T-helper 17 cell (primary cell): ENCODE data around the gene EDARADD. TPM values are rescaled to one million over a fixed set of nuclear protein-coding genes. Genes with fewer than 3 reads are reported as not detected.
"Not testable (repeated sequence)": the region's sequence is repeated elsewhere in the genome, so short reads cannot be mapped to it uniquely, and the experiment has no call there.

Source experiments
- ATAC-seq: fragments of 150-1000 bp; cut with Tn5 transposase; 2 replicates; pipeline ENCODE4 v1.10.0; 2021; ENCODE audit warnings: mild to moderate bottlenecking, moderate library complexity
- DNase-seq, 3 donors: peaks; one replicate each; pipeline versions ENCODE4 v3.0.0 to v3.0.0-alpha.2; 2020 to 2021
- H3K9me3 ChIP-seq: one replicate; pipeline ENCODE4 v1.7.0; 2013; ENCODE audit warnings: low read length, mild to moderate bottlenecking; ENCODE audit not compliant: control insufficient read depth, poor library complexity, severe bottlenecking
- H3K27ac Mint-ChIP-seq: one replicate; pipeline ENCODE4 v1.8.0; 2022; ENCODE audit warnings: mild to moderate bottlenecking, moderate library complexity, mixed read lengths
- H3K27me3 Mint-ChIP-seq: one replicate; pipeline ENCODE4 v1.8.0; 2022; ENCODE audit warnings: mixed read lengths
- H3K36me3 Mint-ChIP-seq: one replicate; pipeline ENCODE4 v1.8.0; 2022; ENCODE audit warnings: low read depth, mixed read lengths
- H3K4me1 Mint-ChIP-seq: one replicate; pipeline ENCODE4 v1.8.0; 2022; ENCODE audit warnings: mild to moderate bottlenecking, mixed read lengths
- H3K4me3 Mint-ChIP-seq: one replicate; pipeline ENCODE4 v1.8.0; 2022; ENCODE audit warnings: mild to moderate bottlenecking, moderate library complexity, mixed read lengths
- total RNA-seq, 4 donors: library from RNA in 2 of 4; stranded (reverse) in 2 of 4; gene quantifications; one replicate each; pipeline ENCODE4 v1.2.3 and lab custom pipeline; 2022 to 2026

EDARADD gene
- total RNA-seq, 2 donors from 2014 or later: 0.37 to 2.5 TPM

DNA sequence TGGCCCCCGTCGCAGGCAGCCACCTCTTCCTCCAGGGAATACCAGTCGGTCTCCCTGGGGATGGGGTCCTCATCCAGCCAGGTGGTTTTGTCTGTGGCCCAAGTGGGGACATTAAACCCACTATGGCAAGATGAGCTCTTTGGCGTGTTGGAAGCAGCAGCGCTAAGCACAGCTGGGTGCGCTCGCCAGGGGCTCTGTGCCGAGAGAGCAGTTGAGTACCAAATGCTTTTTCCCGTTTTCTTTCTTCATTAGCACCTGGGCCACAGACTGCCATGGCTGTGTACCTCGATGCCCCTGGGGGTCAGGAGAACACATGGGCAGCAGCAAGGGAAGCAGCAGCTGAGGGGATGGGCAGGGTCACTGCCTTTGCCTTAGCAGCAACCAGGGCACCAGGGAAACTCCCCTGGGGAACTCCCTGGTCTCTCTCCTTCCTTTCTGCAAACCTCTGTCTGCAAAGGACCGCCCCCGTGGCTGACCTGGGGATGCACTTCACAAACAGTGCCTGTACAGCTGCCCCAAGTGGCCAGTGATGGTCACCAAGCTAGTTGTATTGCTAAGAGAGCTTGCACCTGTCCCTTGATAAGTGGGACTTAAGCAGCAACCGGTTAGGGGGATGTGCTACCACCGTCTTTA lies 31.1 kb downstream of the EDARADD start:
- no peak overlapping the region for H3K4me3 Mint-ChIP-seq
- H3K36me3 Mint-ChIP-seq: peaks cover 4% of the 10 kb centered on the region
- DNase-seq: peak in 1 of 3 donors; percentile 28
- H3K9me3 ChIP-seq: no peaks in the 10 kb centered on the region
- peak overlapping the region; percentile 43 for H3K27ac Mint-ChIP-seq
- H3K27me3 Mint-ChIP-seq: no peaks in the 10 kb centered on the region
- peak; percentile 96 for ATAC-seq
- H3K4me1 Mint-ChIP-seq: peaks cover 11% of the 10 kb centered on the region

DNA sequence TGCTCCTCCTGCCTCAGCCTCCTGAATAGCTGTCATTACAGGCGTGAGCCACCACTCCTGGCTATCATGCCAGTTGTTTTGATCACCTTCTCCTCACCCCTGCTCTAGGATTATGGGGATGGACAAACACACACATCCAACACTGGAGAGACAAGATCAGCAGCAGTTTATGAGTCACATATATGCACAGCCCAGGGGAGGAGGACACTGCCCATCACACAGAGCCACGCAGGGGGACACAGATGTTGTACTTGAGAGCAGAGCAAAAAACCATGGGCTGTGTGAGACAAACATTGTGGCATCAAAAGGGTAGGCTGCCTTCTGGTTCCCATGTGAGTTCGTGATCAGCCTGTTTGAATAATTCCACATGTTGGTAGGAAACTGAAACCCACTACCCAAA lies 32.1 kb downstream of the EDARADD start:
- Mint-ChIP-seq H3K4me1 (peaks cover 8% of the 10 kb centered on the region), H3K27ac (no peak overlapping the region), H3K27me3 (no peaks in the 10 kb centered on the region), H3K36me3 (no peaks in the 10 kb centered on the region), H3K4me3 (no peak overlapping the region)
- no peaks in the 10 kb centered on the region for H3K9me3 ChIP-seq
- ATAC-seq (no peak), DNase-seq (no peak)

GRCh38 chr1:236429715-236430274 lies 35.7 kb downstream of the EDARADD start:
- DNase-seq (no peak), ATAC-seq (no peak)
- no peaks in the 10 kb centered on the region for H3K36me3 Mint-ChIP-seq
- no peaks in the 10 kb centered on the region for H3K27me3 Mint-ChIP-seq
- H3K4me1 Mint-ChIP-seq: peaks cover 8% of the 10 kb centered on the region
- H3K27ac Mint-ChIP-seq: no peak overlapping the region
- H3K9me3 ChIP-seq: no peaks in the 10 kb centered on the region
- H3K4me3 Mint-ChIP-seq: no peak overlapping the region

DNA sequence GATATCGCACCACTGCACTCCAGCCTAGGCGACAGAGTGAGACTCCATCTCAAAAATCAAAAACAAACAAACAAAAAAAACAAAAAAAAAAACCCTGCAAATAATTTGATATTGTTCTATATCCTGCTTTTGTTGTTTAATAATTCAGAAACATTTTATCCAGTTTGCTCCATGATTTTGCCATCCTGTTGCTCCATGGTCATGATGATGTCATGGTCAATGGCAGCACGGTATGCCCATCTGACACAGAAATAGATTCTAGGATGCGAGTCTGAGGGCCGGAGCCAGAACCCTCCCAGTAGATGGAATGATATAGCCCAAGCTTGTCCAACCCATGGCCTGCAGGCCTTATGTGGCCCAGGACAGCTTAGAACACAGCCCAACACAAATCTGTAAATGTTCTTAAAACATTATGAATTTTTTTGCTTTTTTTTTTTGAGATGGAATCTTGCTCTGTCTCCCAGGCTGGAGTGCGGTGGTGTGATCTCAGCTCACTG lies 39.8 kb downstream of the EDARADD start:
- ATAC-seq: no peak
- Mint-ChIP-seq H3K27me3 (no peaks in the 10 kb centered on the region), H3K27ac (no peak overlapping the region), H3K36me3 (no peaks in the 10 kb centered on the region), H3K4me1 (peaks cover 1% of the 10 kb centered on the region), H3K4me3 (no peak overlapping the region)
- H3K9me3 ChIP-seq: no peaks in the 10 kb centered on the region
- no peak for DNase-seq

- Mint-ChIP-seq H3K4me3 (no peak overlapping the region), H3K4me1 (no peaks in the 10 kb centered on the region), H3K27me3 (no peaks in the 10 kb centered on the region), H3K27ac (no peak overlapping the region), H3K36me3 (no peaks in the 10 kb centered on the region)
- no peak for DNase-seq
- no peaks in the 10 kb centered on the region for H3K9me3 ChIP-seq
- ATAC-seq: no peak
Measured at GRCh38 chr1:236438614-236439013, 44.5 kb downstream of the EDARADD start.

DNA sequence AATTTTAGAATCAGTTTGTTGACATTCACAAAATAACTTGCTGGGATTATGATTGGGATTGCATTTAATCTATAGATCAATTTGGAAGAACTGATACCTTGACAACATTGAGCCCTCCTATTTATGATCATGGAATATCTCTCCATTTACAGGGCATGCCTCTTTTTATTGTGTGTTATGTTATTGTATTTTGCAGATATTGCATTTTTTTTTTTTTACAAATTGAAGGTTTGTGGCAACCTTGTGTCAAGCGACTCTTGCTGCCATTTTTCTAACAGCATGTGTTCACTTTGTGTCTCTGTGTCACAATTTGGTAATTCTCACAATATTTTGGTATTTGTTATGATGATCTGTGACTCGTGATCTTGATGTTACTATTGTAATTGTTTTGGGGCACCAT lies 46.3 kb downstream of the EDARADD start:
- no peaks in the 10 kb centered on the region for H3K9me3 ChIP-seq
- Mint-ChIP-seq H3K4me3 (no peak overlapping the region), H3K4me1 (no peaks in the 10 kb centered on the region), H3K36me3 (no peaks in the 10 kb centered on the region), H3K27me3 (no peaks in the 10 kb centered on the region), H3K27ac (no peak overlapping the region)
- ATAC-seq (no peak), DNase-seq (no peak)

DNA sequence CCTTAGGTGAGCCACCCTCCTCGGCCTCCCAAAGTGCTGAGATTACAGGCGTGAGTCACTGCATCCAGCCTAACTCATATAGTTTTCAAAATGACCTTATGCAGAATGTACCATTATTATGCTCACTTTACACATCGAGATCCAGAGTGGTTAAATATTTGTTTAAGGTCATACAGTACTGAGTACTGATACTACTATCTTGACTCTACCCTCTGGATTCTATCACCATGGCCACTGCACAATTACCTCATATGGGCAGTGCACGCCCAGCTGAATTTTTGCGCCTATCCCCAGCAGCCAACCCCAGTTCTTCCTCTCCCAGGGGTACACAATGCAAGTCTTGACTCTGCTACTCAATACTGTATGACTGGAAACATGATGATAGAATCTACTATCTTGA lies 56.7 kb downstream of the EDARADD start:
- H3K4me1 Mint-ChIP-seq: peaks cover 2% of the 10 kb centered on the region
- no peaks in the 10 kb centered on the region for H3K9me3 ChIP-seq
- H3K27ac Mint-ChIP-seq: no peak overlapping the region
- H3K27me3 Mint-ChIP-seq: no peaks in the 10 kb centered on the region
- ATAC-seq (no peak), DNase-seq (no peak)
- no peak overlapping the region for H3K4me3 Mint-ChIP-seq
- no peaks in the 10 kb centered on the region for H3K36me3 Mint-ChIP-seq

DNA sequence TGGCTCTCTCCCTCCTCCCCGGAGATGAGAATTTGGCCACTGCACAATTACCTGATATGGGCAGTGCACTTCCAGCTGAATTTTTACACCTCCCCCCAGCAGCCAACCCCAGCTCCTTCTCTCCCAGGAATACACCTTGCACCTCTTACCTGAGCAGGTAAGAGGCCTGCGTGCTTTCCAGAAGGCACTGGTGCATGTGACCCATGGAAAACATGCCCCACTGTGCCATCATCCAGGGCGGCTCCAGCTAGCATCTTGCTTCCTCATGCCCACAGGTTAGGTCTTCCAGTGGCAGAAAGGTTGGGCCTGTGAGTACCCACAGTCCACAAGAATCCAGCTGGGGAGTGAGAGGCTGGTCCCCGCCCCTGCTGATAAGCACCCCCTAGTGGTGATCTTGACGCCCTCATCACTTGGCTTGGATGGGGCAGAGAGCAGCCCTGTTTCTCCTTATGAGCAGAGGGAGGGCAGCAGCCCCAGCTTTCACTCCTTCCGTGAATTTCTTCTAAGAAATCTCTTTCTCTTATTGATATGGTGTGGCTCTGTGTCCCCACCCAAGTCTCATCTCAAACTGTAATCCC lies 57.8 kb downstream of the EDARADD start:
- H3K4me3 Mint-ChIP-seq: no peak overlapping the region
- H3K27ac Mint-ChIP-seq: no peak overlapping the region
- no peaks in the 10 kb centered on the region for H3K27me3 Mint-ChIP-seq
- H3K36me3 Mint-ChIP-seq: peaks cover 4% of the 10 kb centered on the region
- no peaks in the 10 kb centered on the region for H3K9me3 ChIP-seq
- peaks cover 7% of the 10 kb centered on the region for H3K4me1 Mint-ChIP-seq
- ATAC-seq: peak; percentile 77
- peak in 1 of 3 donors; percentile 39 for DNase-seq

- DNase-seq (no peak), ATAC-seq (no peak)
- Mint-ChIP-seq H3K4me3 (no peak overlapping the region), H3K36me3 (peaks cover 7% of the 10 kb centered on the region), H3K27ac (no peak overlapping the region), H3K27me3 (no peaks in the 10 kb centered on the region), H3K4me1 (peaks cover 16% of the 10 kb centered on the region)
- no peaks in the 10 kb centered on the region for H3K9me3 ChIP-seq
Measured at GRCh38 chr1:236455243-236455642, 61.2 kb downstream of the EDARADD start.

DNA sequence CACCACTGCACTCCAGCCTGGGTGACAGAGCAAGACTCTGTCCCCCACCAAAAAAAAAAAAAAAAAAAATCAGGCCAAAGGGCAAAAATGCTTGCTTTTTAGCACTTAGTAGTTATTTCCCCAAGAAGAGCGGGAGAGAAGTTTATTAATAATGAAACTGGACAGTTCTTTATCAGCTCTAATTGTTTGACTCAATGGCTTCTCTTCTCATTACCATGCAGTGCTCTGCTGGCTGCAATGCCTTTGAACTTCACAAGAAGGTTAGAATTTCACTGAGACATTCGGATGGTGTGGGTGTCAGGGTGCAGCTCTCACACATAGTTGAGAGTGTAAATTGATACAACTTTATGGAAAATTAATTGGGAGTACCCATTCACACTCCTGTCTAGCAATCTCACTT lies 63.7 kb downstream of the EDARADD start:
- H3K9me3 ChIP-seq: no peaks in the 10 kb centered on the region
- no peak overlapping the region for H3K27ac Mint-ChIP-seq
- peaks cover 16% of the 10 kb centered on the region for H3K4me1 Mint-ChIP-seq
- no peak for DNase-seq
- H3K36me3 Mint-ChIP-seq: peaks cover 7% of the 10 kb centered on the region
- peak overlapping the region; percentile 39 for H3K4me3 Mint-ChIP-seq
- no peaks in the 10 kb centered on the region for H3K27me3 Mint-ChIP-seq
- ATAC-seq: no peak

- no peak overlapping the region for H3K27ac Mint-ChIP-seq
- H3K4me3 Mint-ChIP-seq: no peak overlapping the region
- peaks cover 9% of the 10 kb centered on the region for H3K36me3 Mint-ChIP-seq
- ATAC-seq (no peak), DNase-seq (no peak)
- no peaks in the 10 kb centered on the region for H3K9me3 ChIP-seq
- H3K27me3 Mint-ChIP-seq: no peaks in the 10 kb centered on the region
- peaks cover 16% of the 10 kb centered on the region for H3K4me1 Mint-ChIP-seq
Measured at GRCh38 chr1:236458996-236459395, 64.9 kb downstream of the EDARADD start.

GRCh38 chr1:236460103-236460502 lies 66.0 kb downstream of the EDARADD start:
- no peak overlapping the region for H3K27ac Mint-ChIP-seq
- H3K27me3 Mint-ChIP-seq: no peaks in the 10 kb centered on the region
- no peaks in the 10 kb centered on the region for H3K9me3 ChIP-seq
- no peak overlapping the region for H3K4me3 Mint-ChIP-seq
- ATAC-seq (no peak), DNase-seq (no peak)
- peaks cover 23% of the 10 kb centered on the region for H3K4me1 Mint-ChIP-seq
- peaks cover 12% of the 10 kb centered on the region for H3K36me3 Mint-ChIP-seq

- H3K9me3 ChIP-seq, H3K36me3 Mint-ChIP-seq, DNase-seq, H3K4me3 Mint-ChIP-seq, ATAC-seq, H3K27me3 Mint-ChIP-seq: not testable (repeated sequence)
- peak overlapping the region; percentile 21 for H3K27ac Mint-ChIP-seq
- H3K4me1 Mint-ChIP-seq: peaks cover 24% of the 10 kb centered on the region
Measured at GRCh38 chr1:236464197-236464596, 70.1 kb downstream of the EDARADD start.
